Activated T-helper 1 cell treated with anti-CD3 and anti-CD28 coated beads, Interleukin-12 subunit alpha, Interleukin-12 subunit beta, Interleukin-2, Interleukin-4 antibody, amounts not matched to agents 30 ng/mL and 10 ng/mL and 1 ng/mL, durations not matched to agents 14 hours and 24 hours and 36 hours (primary cell): ENCODE data around the gene OR9K2. TPM values are rescaled to one million over a fixed set of nuclear protein-coding genes. Genes with fewer than 3 reads are reported as not detected.
"Not testable (repeated sequence)": the region's sequence is repeated elsewhere in the genome, so short reads cannot be mapped to it uniquely, and the experiment has no call there.

Source experiments
- DNase-seq: peaks from one replicate; pipeline ENCODE4 v3.0.0; 2021; ENCODE audit warnings: low spot score
- H3K27ac Mint-ChIP-seq: one replicate; pipeline ENCODE4 v1.8.0; 2021; ENCODE audit warnings: mild to moderate bottlenecking, mixed read lengths
- H3K27me3 Mint-ChIP-seq: one replicate; pipeline ENCODE4 v1.8.0; 2022; ENCODE audit warnings: mild to moderate bottlenecking, moderate library complexity, mixed read lengths; ENCODE audit not compliant: insufficient read depth
- H3K36me3 Mint-ChIP-seq: one replicate; pipeline ENCODE4 v1.8.0; 2021; ENCODE audit warnings: low read depth, mixed read lengths
- H3K4me1 Mint-ChIP-seq: one replicate; pipeline ENCODE4 v1.8.0; 2021; ENCODE audit warnings: low read depth, mixed read lengths
- H3K4me3 Mint-ChIP-seq: one replicate; pipeline ENCODE4 v1.8.0; 2021; ENCODE audit warnings: mild to moderate bottlenecking, moderate library complexity, mixed read lengths
- H3K9me3 Mint-ChIP-seq: one replicate; pipeline ENCODE4 v1.8.0; 2021; ENCODE audit warnings: mixed read lengths
- intact Hi-C: fragments of 100-400 bp; cut with micrococcal nuclease; formaldehyde crosslinking; loops from one replicate; pipeline ENCODE4 v1.15.1; 2024
- total RNA-seq: library from RNA; stranded (reverse); gene quantifications from 2 replicates; pipeline ENCODE4 v1.2.3, GENCODE V29; 2022

Gene OR9K2
- total RNA-seq = not detected in 2 replicates

GRCh38 chr12:55126106-55126505 is at the start of gene OR9K2:
TSS of gene OR9K2 (plus strand) at chr12:55126406. CDS start at chr12:55129835, 3,429 bp downstream.
- H3K36me3 Mint-ChIP-seq = no peaks in the 10 kb centered on the region
- H3K27me3 Mint-ChIP-seq = peaks cover 3% of the 10 kb centered on the region

GRCh38 chr12:55092579-55092978 is 33.6 kb upstream of the OR9K2 start:
- Mint-ChIP-seq H3K9me3 (no peaks in the 10 kb centered on the region), H3K36me3 (no peaks in the 10 kb centered on the region), H3K4me1 (no peaks in the 10 kb centered on the region), H3K27ac (no peak overlapping the region), H3K4me3 (no peak overlapping the region), H3K27me3 (peaks cover 16% of the 10 kb centered on the region)
- no peak for DNase-seq
- intact Hi-C loops = no loop called here

More at GRCh38 chr12:55126106-55126505, at the start of gene OR9K2:
- DNase-seq = no peak
- no peak within 1 kb of the TSS for H3K27ac Mint-ChIP-seq
- H3K4me1 Mint-ChIP-seq = no peaks in the 10 kb centered on the region
- H3K4me3 Mint-ChIP-seq = no peak within 1 kb of the TSS
- intact Hi-C loops = no loop called here
- no peaks in the 10 kb centered on the region for H3K9me3 Mint-ChIP-seq

GRCh38 chr12:55112378-55112875 is 13.8 kb upstream of the OR9K2 start:
- H3K36me3 Mint-ChIP-seq = no peaks in the 10 kb centered on the region
- DNase-seq = no peak
- H3K9me3 Mint-ChIP-seq = no peaks in the 10 kb centered on the region
- no peak overlapping the region for H3K27ac Mint-ChIP-seq
- no peak overlapping the region for H3K4me3 Mint-ChIP-seq
- intact Hi-C loops = no loop called here
- H3K27me3 Mint-ChIP-seq = peaks cover 3% of the 10 kb centered on the region
- no peaks in the 10 kb centered on the region for H3K4me1 Mint-ChIP-seq

DNA sequence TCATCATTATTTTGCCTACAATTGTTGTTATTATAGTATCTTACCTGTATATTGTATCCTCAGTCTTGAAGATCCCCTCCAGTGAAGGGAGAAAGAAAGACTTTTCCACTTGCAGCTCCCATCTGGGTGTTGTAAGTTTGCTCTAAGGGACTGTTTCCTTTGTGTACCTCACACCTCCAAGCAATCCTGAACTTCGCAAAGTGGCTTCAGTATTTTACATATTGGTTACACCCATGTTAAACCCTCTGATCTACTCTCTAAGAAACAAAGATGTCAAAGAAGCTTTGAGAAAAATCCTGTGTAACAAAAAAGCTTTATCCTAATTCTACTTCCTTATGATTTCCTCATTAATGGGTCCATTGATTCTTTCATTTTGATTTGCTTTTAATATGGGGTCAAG is 10.1 kb upstream of the OR9K2 start:
- no peaks in the 10 kb centered on the region for H3K27me3 Mint-ChIP-seq
- H3K4me3 Mint-ChIP-seq = no peak overlapping the region

DNA sequence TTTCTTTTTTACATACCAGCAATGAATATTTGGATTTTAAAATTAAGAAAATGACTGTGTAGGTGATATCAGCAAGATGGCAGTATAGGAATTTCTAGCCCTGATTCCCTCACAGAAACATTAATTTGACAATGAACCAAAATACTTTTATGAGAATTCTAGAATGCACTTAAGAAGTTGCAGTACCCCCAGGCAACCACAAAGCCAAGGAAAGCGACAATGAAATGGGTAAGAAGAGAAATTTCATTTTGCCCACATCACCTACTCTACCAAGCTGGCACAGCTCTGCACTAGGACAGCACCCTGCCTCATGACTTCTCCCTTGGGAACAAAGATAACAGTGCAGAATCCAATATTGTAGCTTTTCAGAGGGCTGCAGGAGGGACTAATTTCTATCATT is 6.6 kb downstream of the OR9K2 start:
- Mint-ChIP-seq H3K4me1 (no peaks in the 10 kb centered on the region), H3K27ac (no peak overlapping the region), H3K9me3 (no peaks in the 10 kb centered on the region), H3K27me3 (peaks cover 7% of the 10 kb centered on the region), H3K4me3 (no peak overlapping the region), H3K36me3 (no peaks in the 10 kb centered on the region)
- intact Hi-C loops = loop anchor here (1.0 kb wide), 1 partner anchor 65 kb away; no protein-coding TSS in a partner anchor
- no peak for DNase-seq

More for the DNA sequence above, 10.1 kb upstream of the OR9K2 start:
- no peaks in the 10 kb centered on the region for H3K36me3 Mint-ChIP-seq
- intact Hi-C loops = no loop called here
- no peak for DNase-seq
- no peaks in the 10 kb centered on the region for H3K4me1 Mint-ChIP-seq
- no peaks in the 10 kb centered on the region for H3K9me3 Mint-ChIP-seq
- H3K27ac Mint-ChIP-seq = no peak overlapping the region

DNA sequence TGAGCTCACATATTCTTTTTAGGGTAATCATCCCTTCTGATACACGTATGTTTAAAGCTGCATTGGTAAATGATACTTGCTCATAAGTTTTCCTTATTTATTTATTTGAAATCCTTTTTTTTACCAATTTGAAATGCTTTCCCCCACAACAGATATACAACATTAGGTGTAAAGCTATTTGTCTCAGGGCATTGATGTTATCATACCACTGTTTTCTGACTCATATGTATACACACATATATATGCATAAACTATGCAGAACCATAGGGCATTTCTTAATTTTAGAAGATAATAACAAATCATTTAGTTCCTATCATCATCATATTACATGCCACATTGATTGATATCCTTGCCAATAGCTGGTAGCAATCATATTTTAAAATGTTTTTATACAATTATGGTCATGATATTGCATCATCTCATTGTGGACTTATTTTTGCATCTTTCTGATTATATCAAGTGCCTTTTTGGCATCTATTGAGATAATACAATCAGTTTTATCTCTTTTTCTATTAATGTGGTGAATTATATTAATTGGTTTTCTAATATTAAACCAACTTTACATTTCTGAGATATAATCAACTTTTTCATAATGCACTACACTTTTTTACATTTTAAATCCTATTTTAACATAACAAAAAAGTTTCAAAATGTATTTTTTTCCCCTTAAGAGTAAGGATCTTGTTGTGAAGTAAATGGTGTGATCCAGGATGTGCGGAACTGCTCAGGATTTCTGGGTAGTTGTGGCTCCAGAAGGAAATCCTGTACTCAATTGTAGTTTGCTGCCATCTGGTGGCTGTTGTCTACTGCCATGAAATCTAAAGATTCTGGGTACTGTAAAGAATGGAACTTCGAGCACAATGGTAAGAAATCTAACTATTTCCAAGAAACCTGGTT is 16.7 kb downstream of the OR9K2 start:
- peak; percentile 9 for DNase-seq
- Mint-ChIP-seq H3K4me3 (no peak overlapping the region), H3K27ac (no peak overlapping the region), H3K4me1 (no peaks in the 10 kb centered on the region), H3K9me3 (no peaks in the 10 kb centered on the region), H3K36me3 (no peaks in the 10 kb centered on the region), H3K27me3 (peaks cover 5% of the 10 kb centered on the region)
- intact Hi-C loops = loop anchor here (1.0 to 5.0 kb wide), 5 partner anchors 70 to 441 kb away; partner anchors contain the start of gene MUCL1

DNA sequence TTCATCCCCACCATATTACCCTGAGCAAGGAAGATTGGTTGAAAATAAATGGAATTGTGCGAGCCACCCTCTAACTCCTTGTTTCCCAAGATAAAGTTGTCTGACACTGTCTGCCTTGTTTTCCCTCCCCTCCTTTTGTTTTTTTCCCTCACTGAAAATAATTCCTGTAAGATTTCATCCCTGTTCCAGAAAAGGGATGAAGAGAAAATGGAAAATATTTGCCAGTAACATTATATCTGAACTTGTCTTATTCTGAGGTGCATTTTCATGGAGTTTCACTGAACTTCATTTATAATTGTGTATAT is 17.3 kb downstream of the OR9K2 start:
- H3K36me3 Mint-ChIP-seq = no peaks in the 10 kb centered on the region
- peaks cover 5% of the 10 kb centered on the region for H3K27me3 Mint-ChIP-seq
- intact Hi-C loops = loop anchor here (1.0 to 5.0 kb wide), 5 partner anchors 70 to 441 kb away; partner anchors contain the start of gene MUCL1
- no peaks in the 10 kb centered on the region for H3K9me3 Mint-ChIP-seq
- H3K27ac Mint-ChIP-seq = no peak overlapping the region
- no peak overlapping the region for H3K4me3 Mint-ChIP-seq
- H3K4me1 Mint-ChIP-seq = no peaks in the 10 kb centered on the region
- DNase-seq = no peak

DNA sequence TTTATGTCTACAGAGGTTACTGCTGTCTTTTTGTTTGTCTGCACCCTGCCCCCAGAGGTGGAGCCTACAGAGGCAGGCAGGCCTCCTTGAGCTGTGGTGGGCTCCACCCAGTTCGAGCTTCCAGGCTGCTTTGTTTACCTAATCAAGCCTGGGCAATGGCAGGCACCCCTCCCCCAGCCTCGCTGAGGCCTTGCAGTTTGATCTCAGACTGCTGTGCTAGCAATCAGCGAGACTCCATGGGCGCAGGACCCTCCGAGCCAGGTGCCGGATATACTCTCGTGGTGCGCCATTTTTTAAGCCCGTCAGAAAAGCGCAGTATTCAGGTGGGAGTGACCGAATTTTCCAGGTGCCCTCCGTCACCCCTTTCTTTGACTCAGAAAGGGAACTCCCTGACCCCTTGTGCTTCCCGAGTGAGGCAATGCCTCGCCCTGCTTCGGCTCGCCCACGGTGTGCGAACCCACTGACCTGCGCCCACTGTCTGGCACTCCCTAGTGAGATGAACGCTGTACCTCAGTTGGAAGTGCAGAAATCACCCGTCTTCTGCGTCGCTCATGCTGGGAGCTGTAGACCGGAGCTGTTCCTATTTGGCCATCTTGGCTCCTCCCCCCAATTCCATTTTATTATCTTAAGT is 40.9 kb downstream of the OR9K2 start:
- H3K36me3 Mint-ChIP-seq, H3K4me1 Mint-ChIP-seq, H3K27ac Mint-ChIP-seq, intact Hi-C loops, DNase-seq, H3K27me3 Mint-ChIP-seq, H3K9me3 Mint-ChIP-seq, H3K4me3 Mint-ChIP-seq: not testable (repeated sequence)

- Mint-ChIP-seq H3K36me3 (no peaks in the 10 kb centered on the region), H3K4me1 (no peaks in the 10 kb centered on the region), H3K4me3 (no peak overlapping the region), H3K27ac (no peak overlapping the region), H3K9me3 (no peaks in the 10 kb centered on the region), H3K27me3 (no peaks in the 10 kb centered on the region)
- no peak for DNase-seq
- intact Hi-C loops = no loop called here
These were observed 45.2 kb downstream of the OR9K2 start for GRCh38 chr12:55171445-55171844.

- H3K4me1 Mint-ChIP-seq, DNase-seq, H3K27me3 Mint-ChIP-seq, intact Hi-C loops, H3K36me3 Mint-ChIP-seq, H3K4me3 Mint-ChIP-seq, H3K27ac Mint-ChIP-seq, H3K9me3 Mint-ChIP-seq: not testable (repeated sequence)
These were observed 45.6 kb downstream of the OR9K2 start for GRCh38 chr12:55171846-55172245.

GRCh38 chr12:55172686-55173085 is 46.5 kb downstream of the OR9K2 start:
- DNase-seq = no peak
- Mint-ChIP-seq H3K36me3 (no peaks in the 10 kb centered on the region), H3K9me3 (no peaks in the 10 kb centered on the region), H3K4me1 (no peaks in the 10 kb centered on the region), H3K4me3 (no peak overlapping the region), H3K27ac (no peak overlapping the region), H3K27me3 (no peaks in the 10 kb centered on the region)
- intact Hi-C loops = no loop called here

- no peak for DNase-seq
- H3K27me3 Mint-ChIP-seq = peaks cover 2% of the 10 kb centered on the region
- H3K4me1 Mint-ChIP-seq = no peaks in the 10 kb centered on the region
- H3K36me3 Mint-ChIP-seq = no peaks in the 10 kb centered on the region
- intact Hi-C loops = no loop called here
- no peak overlapping the region for H3K4me3 Mint-ChIP-seq
- H3K9me3 Mint-ChIP-seq = no peaks in the 10 kb centered on the region
- H3K27ac Mint-ChIP-seq = no peak overlapping the region
These were observed 47.2 kb downstream of the OR9K2 start for GRCh38 chr12:55173456-55173855.
